DND-41 (cell line): ENCODE results near the gene KLHDC7A.

ENCODE experiments used
- ATAC-seq: fragments of 200-7000 bp; cut with Tn5 transposase; 3 replicates; pipeline ENCODE4 v1.9.1; 2021; ENCODE audit warnings: low read depth; ENCODE audit not compliant: insufficient read depth
- DNase-seq: peaks from one replicate; pipeline ENCODE4 v3.0.0-alpha.2; 2020
- H2AFZ ChIP-seq: 2 replicates; pipeline ENCODE4 v1.6.0; 2012; ENCODE audit warnings: low read depth, low read length
- H3K27ac ChIP-seq: 2 replicates; pipeline ENCODE4 v1.5.1; 2012; ENCODE audit warnings: low read length, inconsistent platforms
- H3K27me3 ChIP-seq: fragments of 200-600 bp; sonication (generic); 2 replicates; pipeline ENCODE4 v1.6.0; 2012; ENCODE audit warnings: low read length, mild to moderate bottlenecking, inconsistent platforms; ENCODE audit not compliant: insufficient read depth, poor library complexity
- H3K36me3 ChIP-seq: 2 replicates; pipeline ENCODE4 v1.5.1; 2012; ENCODE audit warnings: low read length, inconsistent platforms; ENCODE audit not compliant: insufficient read depth
- H3K4me1 ChIP-seq: 2 replicates; pipeline ENCODE4 v1.5.1; 2012; ENCODE audit warnings: mild to moderate bottlenecking, low read length; ENCODE audit not compliant: insufficient read depth
- H3K4me2 ChIP-seq: 2 replicates; pipeline ENCODE4 v1.6.0; 2012; ENCODE audit warnings: mild to moderate bottlenecking, moderate library complexity, low read length, inconsistent platforms; ENCODE audit not compliant: insufficient read depth
- H3K4me3 ChIP-seq, 2 experiments: fragments of 200-600 bp in 1 of 2; shearing (Covaris generic) in 1 of 2; 2 replicates each; pipeline ENCODE4 v1.5.1; 2012 to 2016; ENCODE audit warnings: inconsistent platforms in 2 of 2, low read length in 2 of 2, mild to moderate bottlenecking in 2 of 2, low read depth in 1 of 2, moderate library complexity in 1 of 2
- H3K79me2 ChIP-seq: 2 replicates; pipeline ENCODE4 v1.6.0; 2012; ENCODE audit warnings: low read length, inconsistent platforms; ENCODE audit not compliant: insufficient read depth
- H3K9ac ChIP-seq: 2 replicates; pipeline ENCODE4 v1.6.0; 2012; ENCODE audit warnings: low read depth, mild to moderate bottlenecking, inconsistent platforms, low read length, moderate library complexity
- H3K9me3 ChIP-seq: 2 replicates; pipeline ENCODE4 v1.5.1; 2012; ENCODE audit warnings: low read length, moderate library complexity, mild to moderate bottlenecking, inconsistent platforms; ENCODE audit not compliant: insufficient read depth, severe bottlenecking
- H4K20me1 ChIP-seq: 2 replicates; pipeline ENCODE4 v1.6.0; 2012; ENCODE audit warnings: low read length; ENCODE audit not compliant: insufficient read depth
- EZH2 ChIP-seq: IDR thresholded peaks from 3 replicates; pipeline ENCODE4 v1.6.1; 2012; ENCODE audit warnings: borderline replicate concordance, low read depth, mild to moderate bottlenecking, moderate library complexity, low read length, inconsistent platforms; ENCODE audit not compliant: severe bottlenecking
- TF ChIP-seq, protein P1 (sequence below): IDR thresholded peaks from 2 replicates; pipeline ENCODE4 v1.5.1; 2012; ENCODE audit warnings: borderline replicate concordance, low read length, moderate library complexity, mild to moderate bottlenecking; ENCODE audit not compliant: poor library complexity, severe bottlenecking; ENCODE audit errors: extremely low read depth

The KLHDC7A gene

DNA sequence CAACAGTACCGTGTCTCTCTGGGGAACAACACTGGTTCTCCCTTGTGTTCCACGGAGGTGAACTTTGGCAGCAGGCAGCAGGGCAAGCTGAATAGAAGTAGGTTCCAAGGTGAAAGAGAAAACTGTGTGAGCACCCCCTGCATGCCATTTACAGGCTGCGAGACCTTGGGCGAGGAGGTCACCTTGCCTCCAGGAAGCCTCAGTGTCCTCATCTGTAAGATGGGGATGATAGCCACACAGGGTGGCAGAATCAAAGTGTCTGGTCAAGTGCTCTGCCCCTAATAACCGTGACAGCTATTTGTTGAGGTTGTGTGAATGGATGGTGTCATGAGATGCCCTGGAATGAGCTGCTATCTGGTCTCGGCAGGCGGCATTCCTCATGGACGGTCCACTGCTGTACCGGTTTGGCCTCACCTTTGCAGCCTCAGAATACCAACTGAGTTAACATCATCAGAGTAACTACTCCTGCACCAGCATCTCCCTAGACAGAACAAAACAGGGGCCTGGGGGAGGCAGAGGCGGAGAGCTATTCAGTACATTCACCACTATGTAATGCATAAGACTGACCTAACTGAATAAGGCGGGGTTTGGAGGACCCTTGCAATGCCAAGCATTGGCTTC is 7.4 kb upstream of the KLHDC7A start:
- Histone ChIP-seq H3K9ac (no peak overlapping the region), H3K27ac (no peak overlapping the region), H3K4me1 (no peaks in the 10 kb centered on the region), H3K79me2 (no peaks in the 10 kb centered on the region), H2AFZ (no peak overlapping the region), H3K27me3 (no peaks in the 10 kb centered on the region), H4K20me1 (no peaks in the 10 kb centered on the region), H3K4me2 (no peak overlapping the region), H3K9me3 (no peaks in the 10 kb centered on the region), H3K4me3 (no peak overlapping the region), H3K36me3 (no peaks in the 10 kb centered on the region)
- DNase-seq (no peak), ATAC-seq (no peak)
- TF ChIP-seq, protein P1, sequence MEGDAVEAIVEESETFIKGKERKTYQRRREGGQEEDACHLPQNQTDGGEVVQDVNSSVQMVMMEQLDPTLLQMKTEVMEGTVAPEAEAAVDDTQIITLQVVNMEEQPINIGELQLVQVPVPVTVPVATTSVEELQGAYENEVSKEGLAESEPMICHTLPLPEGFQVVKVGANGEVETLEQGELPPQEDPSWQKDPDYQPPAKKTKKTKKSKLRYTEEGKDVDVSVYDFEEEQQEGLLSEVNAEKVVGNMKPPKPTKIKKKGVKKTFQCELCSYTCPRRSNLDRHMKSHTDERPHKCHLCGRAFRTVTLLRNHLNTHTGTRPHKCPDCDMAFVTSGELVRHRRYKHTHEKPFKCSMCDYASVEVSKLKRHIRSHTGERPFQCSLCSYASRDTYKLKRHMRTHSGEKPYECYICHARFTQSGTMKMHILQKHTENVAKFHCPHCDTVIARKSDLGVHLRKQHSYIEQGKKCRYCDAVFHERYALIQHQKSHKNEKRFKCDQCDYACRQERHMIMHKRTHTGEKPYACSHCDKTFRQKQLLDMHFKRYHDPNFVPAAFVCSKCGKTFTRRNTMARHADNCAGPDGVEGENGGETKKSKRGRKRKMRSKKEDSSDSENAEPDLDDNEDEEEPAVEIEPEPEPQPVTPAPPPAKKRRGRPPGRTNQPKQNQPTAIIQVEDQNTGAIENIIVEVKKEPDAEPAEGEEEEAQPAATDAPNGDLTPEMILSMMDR: no peak
- TF ChIP-seq EZH2: no peak

DNA sequence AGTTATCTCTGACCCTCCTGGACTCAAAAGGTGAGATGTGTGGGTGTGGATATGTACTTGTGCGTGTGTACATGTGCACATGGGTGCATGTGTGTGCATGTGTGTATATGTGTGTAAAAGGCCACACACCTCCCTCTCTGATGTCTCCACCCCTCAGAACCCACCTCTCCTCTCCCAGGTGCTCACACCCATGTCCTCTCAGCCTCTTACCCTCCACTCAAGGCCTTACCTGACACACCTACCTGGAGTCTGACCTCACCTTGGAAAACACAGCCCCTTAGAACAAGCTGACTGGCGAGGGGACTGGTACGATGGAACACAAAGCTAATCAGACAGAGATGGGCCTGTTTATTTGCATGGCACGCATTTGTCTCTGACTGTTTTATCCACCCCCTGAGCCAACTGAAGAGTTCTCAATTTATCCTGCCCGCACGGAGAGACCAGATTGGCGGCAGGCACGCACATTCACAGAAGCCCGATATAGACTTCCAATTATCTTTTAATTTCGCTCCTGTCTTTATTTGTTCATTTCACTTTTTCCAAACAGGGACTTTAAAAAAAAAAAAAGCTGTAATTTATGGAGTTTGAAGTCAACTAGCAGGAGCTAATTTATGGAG is 6.1 kb upstream of the KLHDC7A start:
- Histone ChIP-seq H3K27ac (no peak overlapping the region), H3K4me1 (no peaks in the 10 kb centered on the region), H3K4me2 (no peak overlapping the region), H4K20me1 (no peaks in the 10 kb centered on the region), H3K27me3 (no peaks in the 10 kb centered on the region), H3K4me3 (no peak overlapping the region), H3K36me3 (no peaks in the 10 kb centered on the region), H3K79me2 (no peaks in the 10 kb centered on the region), H3K9me3 (no peaks in the 10 kb centered on the region), H3K9ac (no peak overlapping the region), H2AFZ (no peak overlapping the region)
- TF ChIP-seq, protein P1: no peak
- no peak for TF ChIP-seq EZH2
- DNase-seq (no peak), ATAC-seq (no peak)

DNA sequence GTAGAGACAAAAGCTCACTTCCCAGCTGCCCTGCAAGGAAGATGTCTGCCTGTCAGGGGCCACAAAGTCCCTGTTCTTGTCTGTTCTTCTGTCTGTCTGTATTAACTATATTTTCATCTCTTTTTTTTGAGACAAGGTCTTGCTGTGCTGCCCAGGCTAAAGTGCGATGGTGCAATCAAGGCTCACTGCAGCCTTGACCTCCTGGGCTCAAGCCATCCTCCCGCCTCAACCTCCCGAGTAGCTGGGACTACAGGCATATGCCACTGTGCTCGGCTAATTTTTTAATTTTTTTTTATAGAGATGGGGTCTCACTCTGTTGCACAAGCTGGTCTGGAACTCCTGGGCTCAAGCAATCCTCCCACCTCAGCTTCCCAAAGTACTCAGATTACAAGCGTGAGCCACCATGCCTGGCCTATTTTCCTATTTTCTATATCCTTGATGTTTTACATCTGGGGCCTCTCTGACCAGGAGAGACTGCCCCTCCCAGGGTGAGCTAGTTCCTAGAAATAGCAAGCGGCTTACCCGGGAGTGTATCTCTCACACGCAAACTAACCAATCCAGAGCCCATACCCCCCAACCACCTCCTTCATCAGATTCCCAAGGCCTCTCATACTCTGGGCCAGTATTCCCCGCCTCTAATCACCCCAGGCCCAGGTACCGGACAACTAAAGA is 5.4 kb upstream of the KLHDC7A start:
- H3K4me3 ChIP-seq: no peak overlapping the region
- H2AFZ ChIP-seq: no peak overlapping the region
- H3K4me2 ChIP-seq: no peak overlapping the region
- no peaks in the 10 kb centered on the region for H3K4me1 ChIP-seq
- no peak for ATAC-seq
- no peaks in the 10 kb centered on the region for H4K20me1 ChIP-seq
- no peak for TF ChIP-seq EZH2
- TF ChIP-seq, protein P1: no peak
- H3K9me3 ChIP-seq: no peaks in the 10 kb centered on the region
- H3K9ac ChIP-seq: no peak overlapping the region
- no peaks in the 10 kb centered on the region for H3K36me3 ChIP-seq
- no peak overlapping the region for H3K27ac ChIP-seq
- no peaks in the 10 kb centered on the region for H3K79me2 ChIP-seq
- no peak for DNase-seq
- no peaks in the 10 kb centered on the region for H3K27me3 ChIP-seq
